Ecto neural progenitor cell (in vitro differentiated cells): Measurements from ENCODE around the gene OMA1.

Experiments used
- DNase-seq: peaks from one replicate; pipeline ENCODE4 v3.0.0-alpha.2; 2018; ENCODE audit warnings: low spot score

OMA1 gene

DNA sequence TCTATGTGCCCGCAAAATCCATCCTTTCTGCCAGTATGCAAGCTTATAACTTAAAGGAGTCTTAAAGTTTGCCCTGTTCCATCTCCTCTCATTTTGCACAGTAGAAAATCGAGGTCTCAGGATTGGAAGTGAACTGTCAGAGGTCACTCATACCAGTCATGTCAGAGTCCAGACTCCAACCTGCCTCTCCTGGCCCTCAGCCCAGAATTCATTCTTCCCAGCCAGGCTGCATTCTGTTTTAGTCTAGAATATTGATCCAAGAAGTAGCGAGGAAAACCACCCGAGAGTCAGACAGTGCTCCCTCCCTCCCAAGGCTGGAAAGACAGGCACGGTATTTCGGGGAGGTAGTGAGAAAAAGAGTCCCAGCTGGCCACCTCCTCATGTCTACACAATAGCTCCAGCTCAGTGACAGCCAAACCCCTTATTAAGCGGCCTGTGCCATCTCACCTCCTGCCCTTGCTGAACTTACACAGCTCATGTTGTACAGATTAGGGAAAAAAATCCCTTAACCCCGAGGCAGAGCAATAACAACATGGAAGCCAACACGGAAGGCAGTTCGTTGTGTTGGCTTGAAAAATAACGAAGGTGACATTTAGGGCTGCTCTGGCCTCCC lies 89.4 kb downstream of the OMA1 start:
- DNase-seq: no peak

DNA sequence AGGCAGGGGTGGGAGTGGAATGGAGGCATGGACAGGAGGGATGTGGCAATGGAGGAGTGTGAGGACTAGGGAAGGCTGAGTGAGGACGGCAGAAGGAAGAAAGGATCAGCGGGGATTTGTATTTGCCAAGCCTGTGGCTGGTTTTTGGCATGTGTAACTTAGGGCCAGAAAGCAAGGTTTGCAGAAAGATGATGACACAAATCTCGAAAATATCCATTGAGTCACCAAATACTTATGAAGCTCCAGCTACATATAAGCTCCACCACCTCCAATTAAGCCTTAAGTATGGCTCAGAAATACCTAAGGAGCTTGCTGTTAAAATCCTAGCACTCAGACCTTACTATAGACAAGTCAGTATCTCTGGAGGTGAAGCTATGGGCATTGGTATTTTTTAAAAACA lies 90.1 kb downstream of the OMA1 start:
- DNase-seq: no peak

DNA sequence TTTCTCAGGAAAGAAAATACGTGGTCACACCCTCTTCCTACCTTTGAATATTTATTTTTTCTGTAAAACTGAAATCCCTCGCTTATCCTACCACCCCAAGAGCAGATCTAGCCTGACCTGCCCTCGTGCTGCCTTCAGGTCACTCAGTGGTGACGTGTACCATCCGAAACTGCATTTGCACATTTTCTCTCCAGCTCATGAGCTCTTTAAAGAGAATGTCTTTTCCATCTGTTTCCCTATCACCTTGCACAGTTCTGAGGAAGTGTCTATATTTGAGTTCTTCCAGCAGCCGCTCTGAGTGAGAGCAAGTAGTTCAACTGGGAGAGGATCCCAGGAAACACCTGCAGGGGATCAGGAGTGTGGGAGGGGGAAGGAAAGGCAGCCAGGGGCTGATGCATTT lies 91.7 kb downstream of the OMA1 start:
- DNase-seq: no peak

DNA sequence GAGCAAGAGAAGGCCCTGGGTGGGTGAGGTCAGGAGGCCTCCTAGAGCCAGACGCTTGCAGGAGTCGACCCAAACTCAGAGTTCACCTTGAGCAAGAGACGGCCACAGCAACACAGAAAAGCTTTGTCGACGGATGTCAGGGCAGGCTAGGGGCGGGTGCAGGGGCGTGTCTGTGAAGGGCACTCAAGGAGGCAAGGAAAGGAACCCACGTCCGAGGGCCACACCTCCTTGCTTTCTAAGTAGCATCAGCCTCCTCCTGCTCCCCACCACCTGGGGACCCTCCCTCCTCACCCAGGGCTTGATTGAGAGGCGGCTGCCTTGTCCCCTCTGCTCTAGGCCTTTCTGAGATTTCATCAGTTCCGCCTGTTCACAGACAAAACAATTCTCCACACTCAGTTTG lies 92.1 kb downstream of the OMA1 start:
- DNase-seq: no peak

- DNase-seq: no peak
Measured at GRCh38 chr1:58451560-58452191, 94.8 kb downstream of the OMA1 start.

DNA sequence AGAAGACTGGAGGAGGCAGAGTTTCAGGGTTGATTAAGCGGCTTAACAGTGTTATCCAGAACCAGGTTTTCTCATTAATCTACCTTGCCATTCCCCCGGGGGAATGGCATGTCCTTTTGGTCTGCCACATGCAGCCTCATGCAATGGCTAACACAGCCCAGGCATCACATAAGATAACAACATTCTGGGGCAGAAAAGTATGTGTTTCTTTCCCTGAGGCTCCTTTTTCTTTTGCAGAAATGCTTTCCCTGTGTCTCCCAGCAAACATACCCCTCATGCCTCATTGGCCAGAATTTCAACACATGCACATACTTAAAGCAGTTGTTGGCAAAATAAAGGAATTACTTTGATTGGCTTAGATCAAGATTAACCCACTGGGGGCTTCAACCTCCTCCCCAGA lies 98.6 kb downstream of the OMA1 start:
- DNase-seq: no peak

- DNase-seq: no peak
Measured at GRCh38 chr1:58447042-58447441, 99.5 kb downstream of the OMA1 start.

GRCh38 chr1:58446368-58446767 lies 100.2 kb downstream of the OMA1 start:
- no peak for DNase-seq

- no peak for DNase-seq
Measured at GRCh38 chr1:58443986-58444868, 102.3 kb downstream of the OMA1 start.

DNA sequence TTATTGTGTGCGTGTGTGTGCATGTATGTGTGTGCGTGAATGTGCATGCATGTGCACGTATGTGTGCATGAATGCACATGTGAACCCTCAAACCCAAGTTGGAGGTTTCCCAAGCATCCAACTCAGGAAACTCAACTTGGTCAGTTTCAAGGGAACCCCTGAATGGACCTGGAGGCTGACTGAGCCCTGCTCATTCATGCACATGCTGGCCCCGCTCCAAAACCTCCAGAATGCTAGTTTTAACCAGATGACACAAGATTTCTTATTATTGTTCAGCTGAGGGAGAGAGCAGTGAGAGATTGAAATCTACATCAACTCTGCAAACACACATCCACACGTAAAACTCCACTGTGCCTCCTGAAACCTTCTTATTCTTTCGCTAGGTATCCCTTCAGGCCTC lies 104.4 kb downstream of the OMA1 start:
- no peak for DNase-seq

DNA sequence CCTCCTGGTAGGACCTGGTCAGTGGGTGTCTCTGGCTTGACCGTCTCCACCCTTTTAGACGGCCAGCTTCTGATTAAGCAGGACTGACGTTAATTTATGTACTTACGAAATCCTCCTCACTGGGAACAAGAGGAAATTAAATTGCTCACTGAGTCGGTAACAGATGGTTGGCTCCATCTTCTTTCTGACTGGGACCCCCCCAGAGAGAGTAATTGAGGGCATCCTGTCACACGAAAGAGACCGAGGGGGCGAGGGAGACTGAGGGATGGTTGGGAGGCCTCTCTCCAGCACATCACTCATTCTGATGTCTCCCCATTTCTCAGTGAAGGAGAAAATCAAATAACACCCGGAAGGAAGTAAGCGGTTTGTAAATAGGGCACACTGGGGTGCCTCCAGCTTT lies 104.8 kb downstream of the OMA1 start:
- no peak for DNase-seq

DNA sequence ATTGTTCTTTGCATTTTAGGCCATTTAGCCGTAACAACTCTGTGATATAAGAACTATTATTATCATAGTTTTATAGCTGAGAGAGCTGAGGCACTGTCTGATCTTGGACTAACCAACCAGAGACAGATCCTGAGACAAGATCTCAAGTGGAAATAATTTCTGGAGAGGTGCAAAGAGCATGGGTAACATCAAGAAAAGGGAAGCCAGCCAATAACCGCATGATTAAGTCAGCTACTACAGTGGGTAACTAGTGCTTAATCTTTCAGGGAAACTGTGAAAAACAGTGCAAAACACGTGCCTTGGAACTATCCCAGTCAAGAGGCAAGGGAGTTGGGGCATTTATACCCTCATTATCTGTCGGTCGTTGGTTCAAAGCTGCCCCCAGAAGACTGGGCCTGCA lies 105.8 kb downstream of the OMA1 start:
- no peak for DNase-seq

DNA sequence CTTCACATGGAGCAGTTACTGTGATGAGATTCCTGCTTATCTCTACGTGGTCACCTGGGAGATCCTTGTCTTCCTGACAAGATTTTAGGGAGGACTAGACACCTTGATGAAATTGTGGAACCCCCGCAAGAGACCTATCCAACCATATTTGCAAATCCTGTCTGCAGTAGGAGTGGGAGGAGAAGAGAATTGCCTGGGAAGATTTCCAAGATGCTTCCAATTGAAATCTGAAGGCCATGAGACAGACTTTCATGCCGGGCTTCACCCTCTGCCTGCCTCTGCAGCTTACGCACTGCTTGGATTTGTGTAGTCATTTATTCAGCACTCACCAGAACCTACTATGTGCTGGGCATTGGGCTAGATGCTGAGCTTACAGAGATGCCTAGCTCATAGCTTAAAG lies 106.6 kb downstream of the OMA1 start:
- no peak for DNase-seq

DNA sequence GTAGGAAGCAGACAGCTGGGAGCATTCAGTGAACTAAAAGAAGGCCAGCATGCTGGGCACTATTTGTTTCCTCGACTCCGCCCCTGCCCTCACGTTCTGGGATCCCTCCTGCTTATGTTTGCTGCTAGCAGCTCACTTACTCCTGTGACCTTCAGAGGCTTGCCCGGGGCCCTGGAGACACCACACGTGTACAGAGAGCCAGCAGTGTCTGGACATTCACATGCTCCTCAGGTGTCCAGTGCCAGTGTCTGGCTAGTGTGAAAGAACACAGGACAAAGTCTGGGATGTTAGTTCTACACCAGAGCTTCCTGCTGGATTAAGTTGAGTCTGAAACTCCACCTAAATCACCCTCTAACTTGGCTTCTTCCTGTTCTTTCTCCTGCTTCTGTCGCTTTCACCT lies 108.1 kb downstream of the OMA1 start:
- no peak for DNase-seq

- DNase-seq: no peak
Measured at GRCh38 chr1:58437623-58438022, 108.9 kb downstream of the OMA1 start.

DNA sequence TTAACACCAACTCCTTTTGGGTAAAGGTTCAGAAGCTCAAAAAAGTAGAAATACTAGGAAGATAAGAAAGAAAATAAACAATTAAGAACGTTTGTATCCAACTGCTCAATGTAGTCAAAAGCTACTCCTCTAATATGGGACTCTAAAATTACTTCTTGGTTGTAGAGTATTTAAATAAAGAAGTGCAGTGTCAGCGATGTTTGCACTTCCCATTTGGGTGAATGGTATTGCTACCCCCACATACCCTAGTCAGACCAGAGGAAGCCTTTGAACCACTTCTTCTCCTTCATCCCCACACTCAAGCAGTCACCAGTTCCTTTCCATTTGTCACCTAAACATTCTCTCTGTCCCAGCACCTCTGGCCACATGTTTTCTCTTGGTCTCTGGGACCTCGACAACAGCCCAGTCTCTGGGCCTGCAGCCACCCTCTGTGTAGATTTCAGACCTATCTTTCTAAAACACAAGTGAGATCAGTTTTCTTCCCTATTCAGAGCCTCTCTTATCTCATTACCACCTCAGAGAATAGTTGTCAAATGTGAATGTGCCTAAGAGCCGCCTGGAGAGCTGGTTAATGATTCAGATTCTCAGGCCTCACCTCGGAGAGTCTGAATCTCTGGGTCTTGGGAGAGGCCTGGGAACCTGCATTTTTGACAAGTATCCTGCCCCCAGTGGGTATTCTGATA lies 109.8 kb downstream of the OMA1 start:
- no peak for DNase-seq

DNA sequence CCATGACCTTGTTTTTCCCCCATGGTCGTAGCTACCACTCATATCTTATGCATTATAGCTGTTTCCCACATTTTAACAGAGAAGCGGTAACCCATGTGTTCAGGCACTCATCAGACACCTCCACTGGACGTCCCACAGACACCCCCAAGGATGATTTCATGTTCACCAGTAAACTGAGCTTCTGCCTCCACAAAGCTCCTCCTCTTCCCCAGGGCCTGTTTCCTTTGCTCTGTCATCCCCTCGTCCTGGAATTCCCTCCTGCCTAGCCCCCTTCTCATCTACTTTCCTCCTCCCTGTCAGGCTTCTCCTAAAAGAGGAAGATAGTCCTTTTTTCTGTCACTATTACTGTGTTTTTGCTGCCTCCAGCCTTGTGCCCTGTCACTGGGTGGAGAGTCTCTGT lies 111.2 kb downstream of the OMA1 start:
- DNase-seq: no peak

DNA sequence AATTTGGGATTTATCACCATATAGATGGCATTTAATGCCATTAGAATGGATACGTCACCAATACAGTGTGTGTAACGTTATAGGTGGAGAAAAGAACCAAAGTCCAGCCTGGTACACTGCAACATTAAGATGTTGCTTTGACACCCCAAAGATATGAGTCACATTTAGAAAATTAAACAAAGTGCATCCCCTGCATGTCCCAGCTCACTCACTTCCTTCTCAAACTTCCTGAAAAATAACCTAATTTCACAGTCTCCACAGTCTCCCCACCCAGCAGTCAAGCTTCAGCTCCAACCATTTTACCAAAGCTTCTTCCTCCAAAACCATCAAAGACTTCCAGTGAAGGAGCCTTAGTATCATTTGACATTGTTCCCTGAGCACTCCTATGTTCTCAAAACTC lies 111.9 kb downstream of the OMA1 start:
- no peak for DNase-seq

DNA sequence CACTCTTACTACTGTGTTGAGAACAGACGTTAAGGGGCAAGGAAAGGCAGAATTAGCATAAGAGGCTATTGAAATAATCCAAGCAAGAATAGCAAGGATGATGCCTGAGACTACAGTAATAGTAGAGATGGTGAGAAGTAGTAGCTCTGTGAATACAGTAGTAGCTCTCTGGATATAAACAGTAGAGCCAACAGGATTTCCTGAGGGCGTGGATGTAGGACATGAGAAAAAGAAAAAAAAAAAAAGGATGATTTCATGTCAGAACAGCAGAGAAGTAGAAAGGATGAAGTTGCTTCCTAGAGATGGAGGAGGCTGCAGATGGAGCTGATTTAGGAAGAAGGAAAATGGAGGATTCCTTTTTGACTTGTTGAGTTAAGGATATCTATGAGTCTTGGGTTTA lies 112.3 kb downstream of the OMA1 start:
- DNase-seq: no peak

DNA sequence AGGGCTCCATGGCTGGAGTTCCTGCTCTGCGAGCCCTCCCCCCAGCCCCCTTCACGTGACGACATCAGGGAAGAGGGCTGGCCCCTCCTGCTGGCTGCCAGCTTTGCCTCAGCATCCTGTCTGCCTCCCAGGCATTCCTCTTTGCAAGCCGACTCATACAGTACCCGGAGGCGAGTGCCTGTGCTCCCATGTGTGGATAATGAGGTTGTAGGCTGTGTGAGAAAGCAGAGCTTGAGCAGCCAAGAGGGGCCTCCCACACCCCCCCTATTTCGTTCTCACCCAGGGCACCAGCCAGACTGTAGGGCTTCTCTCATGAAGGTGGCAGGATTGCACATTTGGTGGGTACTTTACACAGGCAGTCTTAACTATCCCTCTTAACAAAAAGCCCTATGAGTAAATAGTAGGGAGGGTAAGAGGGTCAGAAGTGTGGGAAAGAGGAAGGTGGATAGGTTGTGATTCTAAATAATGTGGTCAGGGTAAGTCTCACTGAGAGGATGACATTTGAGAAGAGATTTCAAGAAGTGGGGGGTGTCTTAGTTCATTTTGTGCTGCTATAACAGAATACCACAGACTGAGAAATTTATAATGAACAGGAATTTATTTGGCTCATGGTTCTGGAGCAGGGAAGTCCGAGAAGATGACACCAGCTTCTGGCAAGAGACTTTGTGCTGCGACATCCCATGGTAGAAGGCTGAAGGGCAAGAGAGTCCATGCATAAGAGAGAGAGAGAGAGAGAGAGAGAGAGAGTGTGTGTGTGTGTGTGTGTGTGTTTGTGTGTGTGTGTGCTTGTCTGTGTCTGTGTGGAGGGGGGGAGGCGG lies 113.5 kb downstream of the OMA1 start:
- DNase-seq: peak; percentile 86

GRCh38 chr1:58431901-58432620 lies 114.5 kb downstream of the OMA1 start:
- DNase-seq: no peak
